Measurements from ENCODE around the gene RNF103. TPM values are rescaled to one million over a fixed set of nuclear protein-coding genes. Genes with fewer than 3 reads are reported as not detected.
A peak's percentile ranks its signal among the peaks of the same experiment; 100 is the strongest.

Gene RNF103
- polyA plus RNA-seq, 1 of the 3 experiments (the other 2 are of a cell fraction) = 7.0 TPM

GRCh38 chr2:86624267-86624547 is 542 bp upstream of the RNF103 start (continued):
- TF ChIP-seq PBX3 (IDR thresholded peaks at IDR 0.05) = no peak

- peaks cover 13% of the 10 kb centered on the region for H4K20me1 ChIP-seq (ENCODE audit: insufficient read depth)
- no peaks in the 10 kb centered on the region for H3K9me2 ChIP-seq
- H3K4me2 ChIP-seq = peak overlapping the region; percentile 95
- H3F3A ChIP-seq (replicated peaks; ENCODE audit: insufficient read depth) = peaks cover 4% of the 10 kb centered on the region
- H3K27ac ChIP-seq (ENCODE audit: low read depth in 2 of 2, low read length in 1 of 2) = peak overlapping the region; percentile 83 to 96
- peak overlapping the region; percentile 95 for H3K9ac ChIP-seq
- H3K4me1 ChIP-seq (ENCODE audit: control insufficient read depth in 1 of 2, insufficient read depth in 2 of 2, low read depth in 1 of 2, low read length in 1 of 2) = peaks cover 3 to 7% of the 10 kb centered on the region in 2 experiments; a peak in 2 of 4 replicates
- no peaks in the 10 kb centered on the region for H3K9me3 ChIP-seq
- peak overlapping the region; percentile 90 for H2AFZ ChIP-seq (ENCODE audit: low read depth)
- H3K36me3 ChIP-seq (replicated peaks in 1 of 2; ENCODE audit: control insufficient read depth in 1 of 2, insufficient read depth in 2 of 2, low read length in 1 of 2) = peaks cover 8 to 22% of the 10 kb centered on the region in 2 experiments
- H3K27me3 ChIP-seq (ENCODE audit: insufficient read depth) = no peaks in the 10 kb centered on the region
- peaks cover 45% of the 10 kb centered on the region for H3K79me2 ChIP-seq (ENCODE audit: insufficient read depth)
- peak overlapping the region; percentile 90 to 99 for H3K4me3 ChIP-seq (ENCODE audit: low read depth in 2 of 2, low read length in 1 of 2)
- ChIA-PET CTCF (interaction anchor here (1.7 kb wide), 1 partner anchor 402 kb away, joined by 4 read pairs; no protein-coding TSS in a partner anchor), POLR2A (interaction anchor here (0.8 to 1.1 kb wide), 2 partner anchors 59 to 181 kb away, joined by 3 read pairs; partner anchors contain the start of gene CHMP3)
- under 1% methylated on average over 26 of the region's 56 CpGs for WGBS (ENCODE audit: low lambda C conversion rate)
- TF ChIP-seq MAX (IDR thresholded peaks at IDR 0.05; ENCODE audit: low read depth) = peak; percentile 12; the same call in 1 of the 2 replicates
- TF ChIP-seq TAF1 (IDR thresholded peaks at IDR 0.05; ENCODE audit: borderline replicate concordance, low read depth, low read length) = 0 out of 2 replicates have a peak, but pooled peaks have one; percentile 21
- no peak for TF ChIP-seq FOSL2 (IDR thresholded peaks at IDR 0.05; ENCODE audit: borderline replicate concordance, low read depth)
- peak; percentile 15 for TF ChIP-seq CHD2 (IDR thresholded peaks at IDR 0.05; ENCODE audit: low read length, partially characterized antibody)
- TF ChIP-seq MXI1 (IDR thresholded peaks at IDR 0.05; ENCODE audit: low read depth, low read length) = peak; percentile 58
- peak; percentile 83 for DNase-seq
Measured at GRCh38 chr2:86623043-86623493, 597 bp downstream of the RNF103 start.

- Histone ChIP-seq H3K27ac (ENCODE audit: low read depth in 2 of 2, low read length in 1 of 2) (peak overlapping the region; percentile 83 to 96), H3K4me2 (peak overlapping the region; percentile 95), H3K79me2 (ENCODE audit: insufficient read depth) (peaks cover 46% of the 10 kb centered on the region), H3K4me3 (ENCODE audit: low read depth in 2 of 2, low read length in 1 of 2) (peak overlapping the region; percentile 90 to 99), H3K9ac (peak overlapping the region; percentile 95), H2AFZ (ENCODE audit: low read depth) (peak overlapping the region; percentile 90), H3F3A (replicated peaks; ENCODE audit: insufficient read depth) (peaks cover 4% of the 10 kb centered on the region), H3K9me3 (no peaks in the 10 kb centered on the region), H3K4me1 (ENCODE audit: control insufficient read depth in 1 of 2, insufficient read depth in 2 of 2, low read depth in 1 of 2, low read length in 1 of 2) (peaks cover 3 to 7% of the 10 kb centered on the region in 2 experiments; a peak in 2 of 4 replicates), H3K9me2 (no peaks in the 10 kb centered on the region), H3K36me3 (replicated peaks in 1 of 2; ENCODE audit: control insufficient read depth in 1 of 2, insufficient read depth in 2 of 2, low read length in 1 of 2) (peaks cover 11 to 26% of the 10 kb centered on the region in 2 experiments), H4K20me1 (ENCODE audit: insufficient read depth) (peaks cover 13% of the 10 kb centered on the region), H3K27me3 (ENCODE audit: insufficient read depth) (no peaks in the 10 kb centered on the region)
- peak; percentile 72 for DNase-seq
- under 1% methylated on average over 18 of the region's 29 CpGs for WGBS (ENCODE audit: low lambda C conversion rate)
- CTCF ChIA-PET = interaction anchor here (1.7 kb wide), 2 partner anchors 59 to 402 kb away, joined by 4 to 5 read pairs; partner anchors contain the start of gene CHMP3
- POLR2A ChIA-PET = interaction anchor here (0.8 to 1.1 kb wide), 2 partner anchors 59 to 181 kb away, joined by 3 read pairs; partner anchors contain the start of gene CHMP3
- TF ChIP-seq USF2 (IDR thresholded peaks at IDR 0.05; ENCODE audit: borderline replicate concordance, low read depth, low read length) = no peak
- TF ChIP-seq FOXM1 (IDR thresholded peaks at IDR 0.05; ENCODE audit: low read depth) = no peak
- no peak for TF ChIP-seq CTCF (IDR thresholded peaks at IDR 0.05)
- TF ChIP-seq RCOR1 (IDR thresholded peaks at IDR 0.05; ENCODE audit: low read length) = no peak
- TF ChIP-seq RFX5 (IDR thresholded peaks at IDR 0.05; ENCODE audit: low read length) = no peak
- no peak for TF ChIP-seq NFIC (IDR thresholded peaks at IDR 0.05; ENCODE audit: borderline replicate concordance)
- TF ChIP-seq FOSL2 (IDR thresholded peaks at IDR 0.05; ENCODE audit: borderline replicate concordance, low read depth) = no peak
- no peak for TF ChIP-seq JUND (IDR thresholded peaks at IDR 0.05)
- no peak for TF ChIP-seq USF1 (IDR thresholded peaks at IDR 0.05; ENCODE audit: borderline replicate concordance, low read depth)
- TF ChIP-seq RAD21 (IDR thresholded peaks at IDR 0.05; ENCODE audit: low read length) = no peak
- TF ChIP-seq SIN3A (IDR thresholded peaks at IDR 0.05; ENCODE audit: borderline replicate concordance, low read depth, low read length) = no peak
- TF ChIP-seq TAF1 (IDR thresholded peaks at IDR 0.05; ENCODE audit: borderline replicate concordance, low read depth, low read length) = no peak
- TF ChIP-seq MAX (IDR thresholded peaks at IDR 0.05; ENCODE audit: low read depth) = no peak
Measured at GRCh38 chr2:86622519-86623042, 1.1 kb downstream of the RNF103 start.

Measured in SK-N-SH (cell line).